Omental fat pad (tissue), 4 donors: Measurements from ENCODE around the gene CD164. TPM values are rescaled to one million over a fixed set of nuclear protein-coding genes. Genes with fewer than 3 reads are reported as not detected.

Experiments
- ATAC-seq: fragments of 150-250 bp; one replicate; pipeline ENCODE4 v1.9.1; 2016; ENCODE audit warnings: mild to moderate bottlenecking, moderate library complexity; ENCODE audit not compliant: low FRiP score
- DNase-seq: peaks from one replicate; pipeline ENCODE4 v3.0.0-alpha.2; 2019; ENCODE audit warnings: low spot score
- CTCF ChIP-seq, 3 donors: fragments of 450-650 bp; IDR thresholded peaks; one replicate each; pipeline ENCODE4 v1.5.1; 2016 to 2017; ENCODE audit warnings: antibody characterized with exemption in 3 of 3, mild to moderate bottlenecking in 3 of 3, moderate library complexity in 2 of 3
- total RNA-seq, 4 donors: library from RNA; depleted of rRNA; stranded (reverse); fragments of >200 nt; gene quantifications; one replicate each; pipeline ENCODE4 v1.1.0, GENCODE V29; 2016

CD164 gene
- total RNA-seq, 4 donors from 2014 or later = 146 to 273 (median 236) TPM

GRCh38 chr6:109332748-109333147 is 49.5 kb downstream of the CD164 start:
- DNase-seq (no peak), ATAC-seq (no peak)
- no peak for TF ChIP-seq CTCF (IDR thresholded peaks at IDR 0.05)

- DNase-seq = no peak
- ATAC-seq = no peak
- TF ChIP-seq CTCF (IDR thresholded peaks at IDR 0.05) = no peak
These were observed 51.2 kb downstream of the CD164 start for GRCh38 chr6:109331081-109331480.

- TF ChIP-seq CTCF (IDR thresholded peaks at IDR 0.05) = no peak
- no peak for DNase-seq
- no peak for ATAC-seq
These were observed 52.0 kb downstream of the CD164 start for GRCh38 chr6:109330263-109330662.

- no peak for ATAC-seq
- DNase-seq = no peak
- no peak for TF ChIP-seq CTCF (IDR thresholded peaks at IDR 0.05)
These were observed 53.6 kb downstream of the CD164 start for GRCh38 chr6:109328629-109329028.

GRCh38 chr6:109327959-109328358 is 54.3 kb downstream of the CD164 start:
- DNase-seq (no peak), ATAC-seq (no peak)
- TF ChIP-seq CTCF (IDR thresholded peaks at IDR 0.05) = no peak

GRCh38 chr6:109327491-109327890 is 54.8 kb downstream of the CD164 start:
- ATAC-seq = no peak

More at GRCh38 chr6:109327491-109327890, 54.8 kb downstream of the CD164 start:
- DNase-seq = no peak
- no peak for TF ChIP-seq CTCF (IDR thresholded peaks at IDR 0.05)
